ENCODE data around the gene EYA2.
"Not testable (repeated sequence)": the region's sequence is repeated elsewhere in the genome, so short reads cannot be mapped to it uniquely, and the experiment has no call there.

Gene EYA2

GRCh38 chr20:46879386-46879785, 15.3 kb upstream of the EYA2 start:
- no peak for ATAC-seq
- TF ChIP-seq CSRNP3 (CRISPR knock-in tag; IDR thresholded peaks at IDR 0.05), result no peak
- no peak for TF ChIP-seq TOX (CRISPR knock-in tag; IDR thresholded peaks at IDR 0.05; ENCODE audit: borderline replicate concordance)
- no peak for TF ChIP-seq CSDC2 (CRISPR knock-in tag; IDR thresholded peaks at IDR 0.05)
- TF ChIP-seq ZFP3 (CRISPR knock-in tag; IDR thresholded peaks at IDR 0.05), result no peak
- no peak for TF ChIP-seq ZNF70 (CRISPR knock-in tag; IDR thresholded peaks at IDR 0.05)
- TF ChIP-seq PPARA (CRISPR knock-in tag; IDR thresholded peaks at IDR 0.05; ENCODE audit: borderline replicate concordance), result no peak

- ATAC-seq, result not testable (repeated sequence)
Observed at GRCh38 chr20:46879963-46880362, 14.7 kb upstream of the EYA2 start.

DNA sequence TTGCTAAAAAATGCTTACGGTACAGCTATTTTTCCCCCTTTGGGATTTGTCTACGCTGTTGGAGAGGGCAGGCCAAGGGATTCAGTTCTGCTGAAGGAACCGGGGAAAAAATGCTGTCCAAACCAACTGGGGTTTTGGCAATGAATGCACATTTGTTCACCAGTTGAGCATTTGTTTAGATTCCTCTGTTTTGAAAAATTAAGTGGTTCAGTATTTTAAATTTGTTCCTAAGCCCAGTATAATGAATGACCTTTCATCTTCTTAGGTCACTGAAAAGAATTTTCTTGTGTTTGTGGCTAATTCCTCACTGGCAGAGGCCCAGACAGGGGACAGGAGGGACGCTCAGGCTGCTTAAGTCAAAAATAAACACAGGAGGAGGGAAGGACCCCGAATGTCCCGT, 10.8 kb upstream of the EYA2 start:
- TF ChIP-seq GLIS3 (CRISPR knock-in tag; IDR thresholded peaks at IDR 0.05) (no peak), BACH2 (CRISPR knock-in tag; IDR thresholded peaks at IDR 0.05; ENCODE audit: borderline replicate concordance) (no peak), RARB (CRISPR knock-in tag; IDR thresholded peaks at IDR 0.05) (no peak), ZFP3 (CRISPR knock-in tag; IDR thresholded peaks at IDR 0.05) (no peak), ZNF70 (CRISPR knock-in tag; IDR thresholded peaks at IDR 0.05) (no peak), ZNF8 (CRISPR knock-in tag; IDR thresholded peaks at IDR 0.05) (no peak), PPARA (CRISPR knock-in tag; IDR thresholded peaks at IDR 0.05; ENCODE audit: borderline replicate concordance) (no peak), ZFP30 (CRISPR knock-in tag; IDR thresholded peaks at IDR 0.05) (no peak), SNAI2 (CRISPR knock-in tag; IDR thresholded peaks at IDR 0.05) (no peak), TOX (CRISPR knock-in tag; IDR thresholded peaks at IDR 0.05; ENCODE audit: borderline replicate concordance) (no peak), ISL1 (CRISPR knock-in tag; IDR thresholded peaks at IDR 0.05) (no peak), ARNTL (CRISPR knock-in tag; IDR thresholded peaks at IDR 0.05; ENCODE audit: borderline replicate concordance, low read depth) (no peak), ESRRG (CRISPR knock-in tag; IDR thresholded peaks at IDR 0.05) (no peak), CSRNP3 (CRISPR knock-in tag; IDR thresholded peaks at IDR 0.05) (no peak), CSDC2 (CRISPR knock-in tag; IDR thresholded peaks at IDR 0.05) (no peak), OSR1 (CRISPR knock-in tag; IDR thresholded peaks at IDR 0.05) (no peak), ZNF565 (CRISPR knock-in tag; conservative IDR thresholded peaks at IDR 0.05; ENCODE audit: low read depth) (no peak), ZC3H10 (CRISPR knock-in tag; IDR thresholded peaks at IDR 0.05) (no peak)
- TF ChIP-seq, protein P1, sequence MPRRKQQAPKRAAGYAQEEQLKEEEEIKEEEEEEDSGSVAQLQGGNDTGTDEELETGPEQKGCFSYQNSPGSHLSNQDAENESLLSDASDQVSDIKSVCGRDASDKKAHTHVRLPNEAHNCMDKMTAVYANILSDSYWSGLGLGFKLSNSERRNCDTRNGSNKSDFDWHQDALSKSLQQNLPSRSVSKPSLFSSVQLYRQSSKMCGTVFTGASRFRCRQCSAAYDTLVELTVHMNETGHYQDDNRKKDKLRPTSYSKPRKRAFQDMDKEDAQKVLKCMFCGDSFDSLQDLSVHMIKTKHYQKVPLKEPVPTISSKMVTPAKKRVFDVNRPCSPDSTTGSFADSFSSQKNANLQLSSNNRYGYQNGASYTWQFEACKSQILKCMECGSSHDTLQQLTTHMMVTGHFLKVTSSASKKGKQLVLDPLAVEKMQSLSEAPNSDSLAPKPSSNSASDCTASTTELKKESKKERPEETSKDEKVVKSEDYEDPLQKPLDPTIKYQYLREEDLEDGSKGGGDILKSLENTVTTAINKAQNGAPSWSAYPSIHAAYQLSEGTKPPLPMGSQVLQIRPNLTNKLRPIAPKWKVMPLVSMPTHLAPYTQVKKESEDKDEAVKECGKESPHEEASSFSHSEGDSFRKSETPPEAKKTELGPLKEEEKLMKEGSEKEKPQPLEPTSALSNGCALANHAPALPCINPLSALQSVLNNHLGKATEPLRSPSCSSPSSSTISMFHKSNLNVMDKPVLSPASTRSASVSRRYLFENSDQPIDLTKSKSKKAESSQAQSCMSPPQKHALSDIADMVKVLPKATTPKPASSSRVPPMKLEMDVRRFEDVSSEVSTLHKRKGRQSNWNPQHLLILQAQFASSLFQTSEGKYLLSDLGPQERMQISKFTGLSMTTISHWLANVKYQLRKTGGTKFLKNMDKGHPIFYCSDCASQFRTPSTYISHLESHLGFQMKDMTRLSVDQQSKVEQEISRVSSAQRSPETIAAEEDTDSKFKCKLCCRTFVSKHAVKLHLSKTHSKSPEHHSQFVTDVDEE (CRISPR knock-in tag; IDR thresholded peaks at IDR 0.05), result no peak
- TF ChIP-seq, protein P2, sequence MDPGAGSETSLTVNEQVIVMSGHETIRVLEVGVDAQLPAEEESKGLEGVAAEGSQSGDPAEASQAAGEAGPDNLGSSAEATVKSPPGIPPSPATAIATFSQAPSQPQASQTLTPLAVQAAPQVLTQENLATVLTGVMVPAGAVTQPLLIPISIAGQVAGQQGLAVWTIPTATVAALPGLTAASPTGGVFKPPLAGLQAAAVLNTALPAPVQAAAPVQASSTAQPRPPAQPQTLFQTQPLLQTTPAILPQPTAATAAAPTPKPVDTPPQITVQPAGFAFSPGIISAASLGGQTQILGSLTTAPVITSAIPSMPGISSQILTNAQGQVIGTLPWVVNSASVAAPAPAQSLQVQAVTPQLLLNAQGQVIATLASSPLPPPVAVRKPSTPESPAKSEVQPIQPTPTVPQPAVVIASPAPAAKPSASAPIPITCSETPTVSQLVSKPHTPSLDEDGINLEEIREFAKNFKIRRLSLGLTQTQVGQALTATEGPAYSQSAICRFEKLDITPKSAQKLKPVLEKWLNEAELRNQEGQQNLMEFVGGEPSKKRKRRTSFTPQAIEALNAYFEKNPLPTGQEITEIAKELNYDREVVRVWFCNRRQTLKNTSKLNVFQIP (CRISPR knock-in tag; IDR thresholded peaks at IDR 0.05; ENCODE audit: borderline replicate concordance, low read depth), result no peak
- no peak for ATAC-seq

DNA sequence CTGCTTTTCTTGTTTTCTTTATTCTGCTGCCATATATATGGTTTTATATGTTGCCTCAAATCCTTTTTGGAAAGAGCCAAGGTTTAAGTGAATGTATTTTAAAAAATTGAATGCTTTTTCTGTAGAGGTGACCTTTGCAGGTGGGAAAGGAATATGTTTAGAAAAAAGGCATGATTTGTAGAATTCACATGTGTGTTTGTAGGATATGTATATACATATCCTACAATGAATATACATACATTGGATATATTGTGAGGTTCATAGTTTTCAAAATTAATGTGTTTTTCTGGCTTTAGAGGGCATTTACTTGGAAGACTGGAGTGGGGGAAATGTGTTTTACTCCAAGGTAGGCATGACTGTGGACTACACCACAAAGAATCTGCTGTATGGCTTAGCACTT, 4.0 kb upstream of the EYA2 start:
- no peak for ATAC-seq
- TF ChIP-seq RARB (CRISPR knock-in tag; IDR thresholded peaks at IDR 0.05) (no peak), TCF4 (CRISPR knock-in tag; IDR thresholded peaks at IDR 0.05; ENCODE audit: borderline replicate concordance) (no peak), ISL1 (CRISPR knock-in tag; IDR thresholded peaks at IDR 0.05) (no peak), ZNF8 (CRISPR knock-in tag; IDR thresholded peaks at IDR 0.05) (no peak), ZC3H10 (CRISPR knock-in tag; IDR thresholded peaks at IDR 0.05) (no peak), TOX (CRISPR knock-in tag; IDR thresholded peaks at IDR 0.05; ENCODE audit: borderline replicate concordance) (no peak), SNAI2 (CRISPR knock-in tag; IDR thresholded peaks at IDR 0.05) (no peak), PPARA (CRISPR knock-in tag; IDR thresholded peaks at IDR 0.05; ENCODE audit: borderline replicate concordance) (no peak), ESRRG (CRISPR knock-in tag; IDR thresholded peaks at IDR 0.05) (no peak), ZFP3 (CRISPR knock-in tag; IDR thresholded peaks at IDR 0.05) (no peak), ZFP30 (CRISPR knock-in tag; IDR thresholded peaks at IDR 0.05) (no peak), BACH2 (CRISPR knock-in tag; IDR thresholded peaks at IDR 0.05; ENCODE audit: borderline replicate concordance) (no peak)
- TF ChIP-seq, protein P3, sequence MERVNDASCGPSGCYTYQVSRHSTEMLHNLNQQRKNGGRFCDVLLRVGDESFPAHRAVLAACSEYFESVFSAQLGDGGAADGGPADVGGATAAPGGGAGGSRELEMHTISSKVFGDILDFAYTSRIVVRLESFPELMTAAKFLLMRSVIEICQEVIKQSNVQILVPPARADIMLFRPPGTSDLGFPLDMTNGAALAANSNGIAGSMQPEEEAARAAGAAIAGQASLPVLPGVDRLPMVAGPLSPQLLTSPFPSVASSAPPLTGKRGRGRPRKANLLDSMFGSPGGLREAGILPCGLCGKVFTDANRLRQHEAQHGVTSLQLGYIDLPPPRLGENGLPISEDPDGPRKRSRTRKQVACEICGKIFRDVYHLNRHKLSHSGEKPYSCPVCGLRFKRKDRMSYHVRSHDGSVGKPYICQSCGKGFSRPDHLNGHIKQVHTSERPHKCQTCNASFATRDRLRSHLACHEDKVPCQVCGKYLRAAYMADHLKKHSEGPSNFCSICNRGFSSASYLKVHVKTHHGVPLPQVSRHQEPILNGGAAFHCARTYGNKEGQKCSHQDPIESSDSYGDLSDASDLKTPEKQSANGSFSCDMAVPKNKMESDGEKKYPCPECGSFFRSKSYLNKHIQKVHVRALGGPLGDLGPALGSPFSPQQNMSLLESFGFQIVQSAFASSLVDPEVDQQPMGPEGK (CRISPR knock-in tag; IDR thresholded peaks at IDR 0.05; ENCODE audit: borderline replicate concordance), result no peak
- TF ChIP-seq, protein P2 (CRISPR knock-in tag; IDR thresholded peaks at IDR 0.05; ENCODE audit: borderline replicate concordance, low read depth), result no peak
- TF ChIP-seq, protein P4, sequence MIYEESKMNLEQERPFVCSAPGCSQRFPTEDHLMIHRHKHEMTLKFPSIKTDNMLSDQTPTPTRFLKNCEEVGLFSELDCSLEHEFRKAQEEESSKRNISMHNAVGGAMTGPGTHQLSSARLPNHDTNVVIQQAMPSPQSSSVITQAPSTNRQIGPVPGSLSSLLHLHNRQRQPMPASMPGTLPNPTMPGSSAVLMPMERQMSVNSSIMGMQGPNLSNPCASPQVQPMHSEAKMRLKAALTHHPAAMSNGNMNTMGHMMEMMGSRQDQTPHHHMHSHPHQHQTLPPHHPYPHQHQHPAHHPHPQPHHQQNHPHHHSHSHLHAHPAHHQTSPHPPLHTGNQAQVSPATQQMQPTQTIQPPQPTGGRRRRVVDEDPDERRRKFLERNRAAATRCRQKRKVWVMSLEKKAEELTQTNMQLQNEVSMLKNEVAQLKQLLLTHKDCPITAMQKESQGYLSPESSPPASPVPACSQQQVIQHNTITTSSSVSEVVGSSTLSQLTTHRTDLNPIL (CRISPR knock-in tag; IDR thresholded peaks at IDR 0.05; ENCODE audit: low read depth), result no peak

Measured in SK-N-SH treated with all-trans-retinoic acid at 6 μM for 48 hours (cell line).